HG03460 (cell line): ENCODE results near the gene WDR13.
"Not testable (repeated sequence)": the region's sequence is repeated elsewhere in the genome, so short reads cannot be mapped to it uniquely, and the experiment has no call there.

ENCODE experiments used
- ATAC-seq: cut with Tn5 transposase; IDR thresholded peaks from one replicate; pipeline ENCODE4 v1.9.1; 2021; ENCODE audit not compliant: unreplicated experiment

The WDR13 gene

GRCh38 chrX:48652055-48652579 lies 54.8 kb downstream of the WDR13 start:
- ATAC-seq: not testable (repeated sequence)

- ATAC-seq: not testable (repeated sequence)
These were observed 57.5 kb downstream of the WDR13 start for GRCh38 chrX:48654746-48655145.
